CD4-positive, alpha-beta T cell treated with Interleukin-2 at 100 ng/mL for 4 hours (primary cell): ENCODE results near the gene NUP210.
"Not testable (repeated sequence)": the region's sequence is repeated elsewhere in the genome, so short reads cannot be mapped to it uniquely, and the experiment has no call there.

ENCODE experiments used
- DNase-seq: peaks from one replicate; pipeline ENCODE4 v3.0.0-alpha.2; 2020; ENCODE audit warnings: low spot score

NUP210 gene

GRCh38 chr3:13429631-13430291 lies 9.6 kb upstream of the NUP210 start:
- DNase-seq: no peak

DNA sequence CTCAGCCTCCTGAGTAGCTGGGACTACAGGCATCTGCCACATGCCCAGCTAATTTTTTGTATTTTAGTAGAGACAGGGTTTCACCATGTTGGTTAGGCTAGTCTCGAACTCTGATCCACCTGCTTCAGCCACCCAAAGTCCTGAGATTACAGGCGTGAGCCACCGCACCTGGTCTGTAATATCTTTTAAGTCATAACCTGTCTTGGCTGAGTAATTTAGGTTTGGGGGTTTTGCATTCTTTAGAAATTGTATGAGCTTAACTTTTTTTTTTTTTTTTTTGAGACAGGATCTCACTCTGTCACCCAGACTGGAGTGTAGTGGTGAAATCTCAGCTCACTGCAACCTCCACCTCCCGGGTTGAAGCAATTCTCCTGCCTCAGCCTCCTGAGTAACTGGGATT lies 8.6 kb upstream of the NUP210 start:
- DNase-seq: not testable (repeated sequence)

DNA sequence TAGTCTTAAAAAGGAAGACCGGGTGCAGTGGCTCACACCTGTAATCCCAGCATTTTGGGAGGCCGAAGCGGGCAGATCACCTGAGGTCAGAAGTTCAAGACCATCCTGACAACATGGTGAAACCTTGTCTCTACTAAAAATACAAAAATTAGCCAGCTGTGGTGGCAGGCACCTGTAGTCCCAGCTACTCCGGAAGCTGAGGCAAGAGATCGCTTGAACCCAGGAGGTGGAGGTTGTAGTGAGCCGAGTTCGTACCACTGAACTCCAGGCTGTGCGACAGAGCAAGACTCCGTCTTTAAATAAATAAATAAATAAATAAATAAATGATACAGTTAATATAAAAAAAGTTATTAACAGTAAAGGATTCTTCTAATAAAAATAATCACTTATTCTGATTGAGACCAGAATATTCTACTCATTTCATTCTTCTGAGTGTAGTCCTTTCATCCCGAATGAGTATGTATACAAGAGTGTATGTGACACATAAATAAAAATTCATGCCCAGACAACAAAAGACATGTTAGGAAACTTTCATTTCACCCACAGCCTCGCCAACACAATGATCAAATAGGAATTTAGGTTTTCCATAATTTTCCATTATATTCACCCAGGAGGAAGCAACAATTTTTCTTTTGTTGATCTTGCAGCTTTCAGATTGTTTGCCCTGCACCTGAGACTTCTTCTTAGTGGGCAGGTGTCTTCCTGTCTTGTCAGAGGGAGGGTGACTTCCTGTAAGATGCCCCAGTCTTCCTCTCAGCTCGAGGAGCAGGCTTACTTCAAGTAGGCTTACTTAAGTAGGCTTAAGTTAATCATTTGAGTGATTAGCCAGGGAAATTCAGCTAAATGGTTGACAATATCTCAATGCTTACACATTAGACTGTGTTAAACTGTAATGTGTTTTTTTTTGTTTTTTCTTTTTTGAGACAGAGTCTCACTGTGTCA lies 7.8 kb upstream of the NUP210 start:
- peak; percentile 62 for DNase-seq

DNA sequence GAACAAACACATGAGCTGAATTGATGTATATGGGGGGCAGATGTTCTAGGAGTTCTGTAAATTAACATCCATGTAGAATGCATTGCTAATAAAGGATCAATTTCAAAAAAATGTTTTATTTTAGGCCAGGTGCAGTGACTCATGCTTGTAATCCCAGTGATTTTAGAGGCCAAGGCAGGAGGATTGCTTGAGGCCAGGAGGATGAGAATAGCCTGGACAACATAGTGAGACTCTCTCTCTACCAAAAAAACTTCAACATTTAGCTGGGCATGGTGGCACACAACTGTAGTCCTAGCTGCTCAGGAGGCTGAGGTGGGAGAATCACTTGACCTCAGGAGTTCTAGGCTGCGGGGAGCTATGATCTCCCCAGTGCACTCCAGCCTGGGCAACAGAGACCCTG lies 6.5 kb upstream of the NUP210 start:
- no peak for DNase-seq

- no peak for DNase-seq
These were observed 5.6 kb upstream of the NUP210 start for GRCh38 chr3:13425689-13426088.

DNA sequence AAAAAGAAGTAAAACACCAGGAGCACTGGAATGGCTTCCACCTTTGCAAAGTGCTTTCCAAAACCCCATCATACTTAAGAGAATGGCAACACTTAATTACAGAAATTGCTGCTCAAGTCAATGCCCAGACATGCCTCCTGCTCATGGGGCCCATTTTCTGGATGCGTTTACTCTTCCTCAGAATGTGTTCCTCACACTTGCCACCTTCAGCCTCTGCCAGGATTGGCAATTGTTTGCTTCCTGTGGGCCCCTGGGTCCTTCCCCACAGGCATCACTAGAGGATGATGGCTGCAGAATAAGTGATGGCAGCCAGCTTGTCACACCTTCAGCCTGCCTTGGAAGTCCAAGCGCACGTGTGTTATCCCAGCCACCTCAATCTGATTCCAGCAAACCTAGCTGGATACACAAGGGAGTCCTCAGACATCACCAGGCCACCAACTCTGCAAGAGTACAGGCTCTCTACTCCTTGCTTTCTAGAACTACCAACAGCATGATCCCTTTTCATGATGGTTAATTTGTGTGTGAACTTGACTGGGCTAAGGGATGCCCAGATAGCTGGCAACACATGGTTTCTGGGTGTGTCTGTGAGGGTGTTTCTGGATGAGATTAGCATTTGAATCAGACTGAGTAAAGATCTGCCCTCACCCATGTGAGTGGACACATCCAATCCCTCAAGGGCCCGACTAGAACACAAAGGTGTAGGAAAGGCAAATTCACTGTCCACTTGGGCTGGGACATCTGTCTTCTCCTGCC lies 4.9 kb upstream of the NUP210 start:
- DNase-seq: no peak

GRCh38 chr3:13424141-13424844 lies 4.2 kb upstream of the NUP210 start:
- DNase-seq: no peak

- DNase-seq: peak; percentile 80
These were observed 976 bp upstream of the NUP210 start for GRCh38 chr3:13420831-13421765.

DNA sequence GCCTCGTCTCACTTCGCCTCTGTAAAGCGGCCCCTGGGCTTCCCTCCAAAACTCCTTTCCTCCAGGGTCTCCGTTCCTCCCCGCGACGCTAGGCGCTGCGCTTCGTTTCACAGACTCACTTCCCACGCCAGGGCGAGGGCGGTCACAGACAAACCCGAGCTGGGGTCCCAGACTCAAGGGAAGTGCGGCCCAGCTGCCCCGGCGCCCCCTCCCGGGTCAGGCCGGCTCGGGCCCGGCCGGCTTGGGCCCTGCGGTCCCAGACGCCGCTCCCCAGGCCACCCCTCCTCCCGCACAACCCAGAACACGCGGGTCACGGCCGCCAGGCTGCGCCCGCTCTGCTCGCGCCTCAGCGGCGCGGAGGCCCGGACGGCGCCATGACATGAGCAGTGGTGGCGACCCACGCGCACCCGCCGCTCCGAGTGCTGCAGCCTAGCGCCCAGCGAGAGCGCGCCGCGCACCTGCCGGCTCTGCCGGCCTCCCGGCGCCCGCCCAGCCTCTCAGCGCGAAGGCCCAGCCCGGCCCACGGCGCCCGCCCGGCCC lies 547 bp downstream of the NUP210 start:
- DNase-seq: peak; percentile 53

DNA sequence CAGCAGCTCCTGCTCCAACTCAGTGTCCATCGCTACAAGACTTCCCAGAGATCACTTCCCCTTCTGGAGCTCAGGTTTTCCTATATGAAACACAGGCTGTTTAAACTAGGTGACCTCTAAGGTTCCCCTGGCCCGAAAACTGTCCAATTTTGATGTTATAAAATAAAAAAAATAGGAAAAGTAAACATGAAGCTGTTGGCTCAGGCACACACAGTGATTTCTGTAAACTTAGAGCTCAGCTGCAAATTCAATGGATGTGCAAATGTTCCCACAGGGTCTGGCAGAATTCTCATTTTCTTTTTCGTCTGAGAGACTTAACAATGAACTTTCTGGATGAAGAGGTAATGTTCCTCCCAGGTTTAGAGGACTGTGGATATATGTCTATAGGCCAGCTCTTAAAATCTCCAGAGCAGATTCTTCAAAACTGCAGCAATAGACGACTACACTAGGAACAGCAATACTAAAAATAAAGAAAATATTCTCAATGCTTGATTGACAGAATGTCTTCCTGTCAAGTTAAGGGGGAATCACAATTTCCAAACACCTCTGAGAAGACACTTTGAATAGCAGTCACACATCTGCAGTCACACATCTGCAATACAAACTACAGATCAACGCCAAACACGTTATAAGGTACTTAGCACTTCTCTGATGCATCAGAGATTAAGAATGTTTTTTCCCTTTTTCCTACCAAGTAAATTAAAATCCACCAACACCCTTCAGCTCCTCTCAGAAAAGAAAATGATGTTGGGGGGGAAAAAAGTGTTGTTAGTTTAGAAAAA lies 2.8 kb downstream of the NUP210 start:
- no peak for DNase-seq

GRCh38 chr3:13415997-13416793 lies 3.9 kb downstream of the NUP210 start:
- no peak for DNase-seq

GRCh38 chr3:13415236-13415986 lies 4.7 kb downstream of the NUP210 start:
- no peak for DNase-seq

DNA sequence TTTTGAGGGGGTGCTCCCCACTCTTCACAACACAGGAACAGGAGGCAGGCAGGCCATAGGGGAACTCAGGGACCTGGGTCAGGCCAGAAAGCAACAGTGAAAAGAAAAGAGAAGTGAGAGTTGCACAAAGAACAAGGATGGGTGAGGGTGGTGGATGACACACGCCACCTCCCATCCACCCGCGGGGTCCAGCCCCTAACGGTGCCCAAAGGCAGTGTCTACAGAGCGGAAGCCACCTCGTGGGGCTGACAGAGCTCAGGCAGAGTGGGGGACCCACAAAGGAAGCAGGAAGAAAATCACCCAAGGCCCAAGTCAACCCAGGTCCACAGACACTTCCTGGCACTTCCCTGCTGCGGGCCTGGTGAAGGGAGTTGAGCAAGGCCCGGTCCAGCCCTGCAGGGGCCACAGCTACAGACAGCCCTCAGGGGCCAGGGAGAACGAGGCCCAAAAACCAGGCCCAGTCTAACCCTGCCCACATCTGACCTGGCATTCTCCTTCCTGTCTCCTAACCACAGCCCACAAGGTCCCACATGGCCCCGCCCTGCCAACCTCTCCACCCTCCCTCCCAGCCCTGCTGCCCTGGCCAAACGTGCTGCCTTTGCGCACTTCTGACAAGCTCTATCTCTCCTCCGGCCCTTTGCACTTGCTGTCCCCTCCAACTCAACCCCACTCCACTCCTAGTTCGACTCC lies 5.9 kb downstream of the NUP210 start:
- peak; percentile 76 for DNase-seq

GRCh38 chr3:13411186-13411860 lies 8.8 kb downstream of the NUP210 start:
- DNase-seq: no peak

GRCh38 chr3:13408890-13409289 lies 11.2 kb downstream of the NUP210 start:
- DNase-seq: no peak

DNA sequence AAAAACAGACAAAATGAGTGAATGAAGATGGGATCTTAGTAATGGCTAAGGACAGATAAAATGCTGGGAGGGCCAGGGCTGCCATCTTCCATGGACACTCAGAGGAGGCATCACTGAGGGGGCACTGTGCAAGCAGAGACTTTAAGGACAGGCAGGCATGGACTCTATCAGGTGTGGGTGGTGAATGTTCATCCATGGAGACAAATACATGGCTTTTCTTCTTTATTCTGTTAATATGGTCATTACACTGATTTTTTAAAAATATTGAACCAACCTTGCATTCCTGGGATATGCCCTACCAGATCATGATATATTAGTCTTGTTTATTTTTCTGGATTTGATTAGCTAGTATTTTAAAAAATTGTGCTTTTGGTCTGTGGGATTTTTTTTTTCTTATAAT lies 12.2 kb downstream of the NUP210 start:
- no peak for DNase-seq

GRCh38 chr3:13407475-13407874 lies 12.6 kb downstream of the NUP210 start:
- no peak for DNase-seq
